Mesenchymal stem cell (in vitro differentiated cells and primary cell): Measurements from ENCODE around the gene PARP14.

Source experiments
- DNase-seq: peaks from one replicate; pipeline ENCODE4 v3.0.0-alpha.2; 2013
- H2AFZ ChIP-seq: one replicate; pipeline ENCODE4 v1.6.1; 2013; ENCODE audit warnings: low read depth, mild to moderate bottlenecking, control low read depth, inconsistent platforms, low read length, moderate library complexity
- H2AK5ac ChIP-seq: 2 replicates; pipeline ENCODE4 v1.6.1; 2013; ENCODE audit warnings: low read length, moderate library complexity, mild to moderate bottlenecking, inconsistent platforms; ENCODE audit not compliant: severe bottlenecking
- H2BK120ac ChIP-seq: one replicate; pipeline ENCODE4 v1.6.1; 2013; ENCODE audit warnings: low read depth, mild to moderate bottlenecking, inconsistent platforms, low read length, moderate library complexity
- H2BK12ac ChIP-seq, 2 experiments: one replicate each; pipeline ENCODE4 v1.6.1; 2013; ENCODE audit warnings: inconsistent platforms in 2 of 2, low read length in 2 of 2, mild to moderate bottlenecking in 2 of 2, moderate library complexity in 2 of 2, control low read depth in 1 of 2
- H2BK15ac ChIP-seq: one replicate; pipeline ENCODE4 v1.6.1; 2013; ENCODE audit warnings: mild to moderate bottlenecking, low read depth, inconsistent platforms; ENCODE audit not compliant: poor library complexity, severe bottlenecking
- H2BK5ac ChIP-seq: 2 replicates; pipeline ENCODE4 v1.6.1; 2013; ENCODE audit warnings: low read depth, mild to moderate bottlenecking, low read length, control low read depth, inconsistent platforms; ENCODE audit not compliant: poor library complexity, severe bottlenecking
- H3K14ac ChIP-seq, 2 experiments: one replicate each; pipeline ENCODE4 v1.6.1; 2013; ENCODE audit warnings: inconsistent platforms in 2 of 2, low read length in 2 of 2, control low read depth in 1 of 2, mild to moderate bottlenecking in 1 of 2, moderate library complexity in 1 of 2
- H3K18ac ChIP-seq, 2 experiments: one replicate each; pipeline ENCODE4 v1.6.1; 2013; ENCODE audit warnings: inconsistent platforms in 2 of 2, low read length in 2 of 2, control low read depth in 1 of 2, low read depth in 1 of 2, mild to moderate bottlenecking in 1 of 2
- H3K23ac ChIP-seq, 2 experiments: one replicate each; pipeline ENCODE4 v1.6.1; 2013; ENCODE audit warnings: inconsistent platforms in 2 of 2, low read length in 2 of 2, mild to moderate bottlenecking in 2 of 2, moderate library complexity in 2 of 2, control low read depth in 1 of 2
- H3K27ac ChIP-seq: 2 replicates; pipeline ENCODE4 v1.5.1; 2013; ENCODE audit warnings: mild to moderate bottlenecking, moderate library complexity, low read length, control low read depth, inconsistent platforms; ENCODE audit not compliant: poor library complexity, severe bottlenecking
- H3K27me3 ChIP-seq, 2 experiments: 2 replicates each; pipeline versions ENCODE4 v1.6.1 to v1.7.0; 2013; ENCODE audit warnings: low read length in 2 of 2, mild to moderate bottlenecking in 2 of 2, moderate library complexity in 2 of 2, control low read depth in 1 of 2, inconsistent platforms in 1 of 2; ENCODE audit not compliant: control insufficient read depth in 1 of 2, insufficient read depth in 1 of 2
- H3K36me3 ChIP-seq, 2 experiments: 2 replicates each; pipeline versions ENCODE4 v1.6.1 to v1.7.0; 2013; ENCODE audit warnings: low read length in 2 of 2, control low read depth in 1 of 2, inconsistent platforms in 1 of 2, low read depth in 1 of 2, mild to moderate bottlenecking in 1 of 2; ENCODE audit not compliant: insufficient read depth in 2 of 2, control insufficient read depth in 1 of 2
- H3K4ac ChIP-seq, 2 experiments: one replicate each; pipeline ENCODE4 v1.6.1; 2013; ENCODE audit warnings: inconsistent platforms in 2 of 2, low read length in 2 of 2, mild to moderate bottlenecking in 2 of 2, moderate library complexity in 2 of 2, control low read depth in 1 of 2, low read depth in 1 of 2
- H3K4me1 ChIP-seq: 2 replicates; pipeline ENCODE4 v1.6.1; 2013; ENCODE audit warnings: low read depth, low read length, control low read depth; ENCODE audit not compliant: control insufficient read depth, insufficient read depth
- H3K4me2 ChIP-seq: 2 replicates; pipeline ENCODE4 v1.6.1; 2013; ENCODE audit warnings: low read length, mild to moderate bottlenecking, inconsistent platforms; ENCODE audit not compliant: poor library complexity, severe bottlenecking
- H3K4me3 ChIP-seq, 2 experiments: 2 replicates each; pipeline versions ENCODE4 v1.5.1 to v1.7.0; 2013; ENCODE audit warnings: low read length in 2 of 2, mild to moderate bottlenecking in 2 of 2, control low read depth in 1 of 2, low read depth in 1 of 2; ENCODE audit not compliant: insufficient read depth in 1 of 2
- H3K79me1 ChIP-seq: replicated peaks from 2 replicates; pipeline ENCODE4 v1.6.1; 2013; ENCODE audit warnings: mild to moderate bottlenecking, control low read depth, low read length, inconsistent platforms; ENCODE audit not compliant: poor library complexity, severe bottlenecking
- H3K9ac ChIP-seq: 2 replicates; pipeline ENCODE4 v1.7.0; 2013; ENCODE audit warnings: mild to moderate bottlenecking, low read length, moderate library complexity
- H3K9me3 ChIP-seq: 2 replicates; pipeline ENCODE4 v1.7.0; 2013; ENCODE audit warnings: mild to moderate bottlenecking, low read length; ENCODE audit not compliant: control insufficient read depth
- H4K8ac ChIP-seq: one replicate; pipeline ENCODE4 v1.6.1; 2013; ENCODE audit warnings: inconsistent platforms, mild to moderate bottlenecking, low read length, moderate library complexity
- H4K91ac ChIP-seq: one replicate; pipeline ENCODE4 v1.6.1; 2013; ENCODE audit warnings: mild to moderate bottlenecking, low read length, inconsistent platforms
- WGBS: methylation state at CpG from one replicate; pipeline ENCODE4 v1.1.7; 2013; ENCODE audit warnings: mixed read lengths; 5-methylcytosine and 5-hydroxymethylcytosine counted together

PARP14 gene

DNA sequence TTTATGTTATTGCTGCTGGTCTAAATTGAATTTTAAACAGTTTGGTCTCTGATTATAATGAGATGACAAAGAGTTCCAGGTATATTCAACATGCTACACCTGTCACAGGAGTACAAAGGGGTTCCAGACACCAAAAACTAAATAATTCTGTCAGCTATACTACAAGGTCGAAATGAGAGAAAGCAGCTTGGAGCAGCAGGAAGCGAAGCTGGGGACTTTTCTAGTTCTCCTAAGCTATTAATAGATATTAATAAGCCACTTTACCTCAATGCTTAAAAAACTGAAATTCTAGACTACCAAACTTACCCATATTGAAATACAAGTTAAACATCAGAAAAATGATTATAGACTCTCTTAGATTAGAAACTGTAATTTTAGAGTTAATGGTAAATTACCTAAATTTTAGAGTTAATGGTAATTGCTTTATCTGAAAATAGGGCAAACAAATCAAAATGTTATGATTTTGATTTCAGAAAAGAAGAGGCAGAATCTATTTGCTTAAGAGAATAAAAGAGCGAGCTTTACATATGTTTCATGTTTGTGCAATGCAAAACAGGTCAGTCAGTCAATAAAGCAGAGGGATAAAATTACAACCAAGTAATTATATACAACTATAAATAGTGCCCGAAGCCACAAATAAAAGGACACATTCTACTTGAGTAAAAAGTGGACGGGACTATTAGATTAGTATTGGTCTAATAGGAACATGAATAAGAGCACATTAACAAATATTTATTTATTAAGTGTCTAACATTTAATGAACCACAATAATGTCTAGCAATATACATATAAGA lies 96.2 kb downstream of the PARP14 start:
- no peaks in the 10 kb centered on the region for H3K9me3 ChIP-seq
- no peak overlapping the region for H3K4ac ChIP-seq
- no peak overlapping the region for H3K14ac ChIP-seq
- H3K36me3 ChIP-seq = peaks cover 0 to 4% of the 10 kb centered on the region in 2 experiments
- no peak overlapping the region for H3K4me2 ChIP-seq
- WGBS = 80% methylated on average over 1 of the region's 5 CpGs
- no peak for DNase-seq
- H3K27me3 ChIP-seq = no peaks in the 10 kb centered on the region
- H2AK5ac ChIP-seq = no peak overlapping the region
- no peak overlapping the region for H3K4me3 ChIP-seq
- no peak overlapping the region for H4K91ac ChIP-seq
- H2AFZ ChIP-seq = no peak overlapping the region
- no peak overlapping the region for H2BK15ac ChIP-seq
- no peaks in the 10 kb centered on the region for H3K79me1 ChIP-seq
- H3K27ac ChIP-seq = no peak overlapping the region
- no peak overlapping the region for H4K8ac ChIP-seq
- no peak overlapping the region for H3K23ac ChIP-seq
- no peak overlapping the region for H3K9ac ChIP-seq
- H3K18ac ChIP-seq = no peak overlapping the region
- no peak overlapping the region for H2BK120ac ChIP-seq
- H2BK12ac ChIP-seq = no peak overlapping the region
- no peak overlapping the region for H2BK5ac ChIP-seq
- no peaks in the 10 kb centered on the region for H3K4me1 ChIP-seq

DNA sequence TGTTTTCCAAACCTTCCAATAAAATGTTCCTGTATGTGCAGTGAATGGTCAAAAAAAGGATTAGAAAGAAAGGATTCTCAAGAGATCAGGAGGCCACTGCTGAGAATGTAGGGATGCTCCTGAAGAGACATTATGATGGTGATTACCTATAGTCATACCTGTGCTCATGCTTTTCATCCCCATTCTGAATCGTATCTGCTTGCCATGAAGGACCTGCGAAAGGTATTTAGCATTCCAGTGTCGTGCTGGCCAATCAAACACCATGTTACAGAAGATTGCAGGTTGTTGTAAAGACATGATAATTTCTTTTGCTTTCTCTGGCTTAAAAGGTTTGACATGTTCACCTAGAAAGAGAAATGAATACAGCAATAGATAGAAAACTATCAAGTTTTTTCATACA lies 96.9 kb downstream of the PARP14 start:
- Histone ChIP-seq H2AK5ac (no peak overlapping the region), H4K8ac (no peak overlapping the region), H3K4me2 (no peak overlapping the region), H3K27me3 (no peaks in the 10 kb centered on the region), H3K27ac (no peak overlapping the region), H2BK15ac (no peak overlapping the region), H3K36me3 (peaks cover 0 to 4% of the 10 kb centered on the region in 2 experiments), H3K4ac (no peak overlapping the region), H2BK120ac (no peak overlapping the region), H3K4me3 (no peak overlapping the region), H3K18ac (no peak overlapping the region), H2BK12ac (no peak overlapping the region), H3K79me1 (no peaks in the 10 kb centered on the region), H2BK5ac (no peak overlapping the region), H3K14ac (no peak overlapping the region), H3K23ac (no peak overlapping the region), H2AFZ (no peak overlapping the region), H3K4me1 (no peaks in the 10 kb centered on the region), H3K9ac (no peak overlapping the region), H4K91ac (no peak overlapping the region), H3K9me3 (no peaks in the 10 kb centered on the region)
- no peak for DNase-seq
- 82% methylated on average over 3 of the region's 3 CpGs for WGBS
